ENCODE measurements around the gene NUP58. TPM values are rescaled to one million over a fixed set of nuclear protein-coding genes. Genes with fewer than 3 reads are reported as not detected.

Gene NUP58
- total and polyA plus RNA-seq, 2 experiments from 2014 or later = 27.6 to 91.8 TPM

DNA sequence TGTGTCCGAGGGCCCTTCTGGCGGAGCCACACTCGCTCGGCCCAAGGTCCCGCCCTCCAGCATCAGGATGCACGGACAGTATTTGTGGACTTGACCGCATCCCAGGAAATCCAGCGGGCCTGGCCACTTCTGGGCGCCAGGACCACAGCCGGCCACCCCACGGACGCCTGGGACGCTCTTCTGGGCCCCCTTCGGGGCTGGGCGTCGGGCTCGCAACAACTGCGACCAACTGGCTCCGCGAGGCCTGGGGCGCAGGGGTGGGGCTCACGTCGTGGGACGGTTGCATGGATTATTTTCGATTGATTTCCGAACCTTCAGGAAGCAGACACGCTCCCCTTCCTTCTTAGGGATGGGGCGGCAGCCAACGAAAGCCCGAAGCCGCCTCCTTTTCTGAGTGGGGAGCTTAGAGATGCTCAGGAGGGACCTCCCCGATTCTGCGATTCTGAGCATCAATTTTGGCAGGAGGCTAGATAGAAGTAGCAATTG lies 521 bp upstream of the NUP58 start:
- Mint-ChIP-seq H3K27me3 (ENCODE audit: insufficient read depth, low read depth, poor library complexity) (no peaks in the 10 kb centered on the region), H3K4me1 (peaks cover 9% of the 10 kb centered on the region; the same call in 2 of the 3 replicates)
- peak; percentile 48 for DNase-seq (ENCODE audit: low spot score)

DNA sequence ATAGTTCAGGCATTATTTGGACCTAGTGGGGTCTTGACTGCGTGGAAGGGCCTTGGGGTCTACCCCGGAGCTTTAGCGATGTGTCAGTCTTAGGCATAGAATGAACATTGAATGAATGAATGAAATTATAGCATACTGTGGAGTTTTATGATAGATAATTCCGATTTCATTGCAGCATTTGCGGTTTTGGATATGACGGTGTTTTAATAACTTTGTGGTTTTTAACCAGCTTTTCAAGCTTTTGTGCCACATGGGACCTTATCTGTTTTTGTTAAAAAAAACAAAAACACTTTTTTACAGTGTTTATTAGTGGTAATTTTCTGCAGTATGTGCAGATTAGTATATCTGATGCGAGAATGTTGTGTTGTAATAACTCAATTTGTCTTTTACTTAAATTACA lies 696 bp downstream of the NUP58 start:
- Histone ChIP-seq H3K9me2 (ENCODE audit: insufficient read depth) (no peaks in the 10 kb centered on the region), H3F3A (replicated peaks; ENCODE audit: low read depth) (no peaks in the 10 kb centered on the region), H3K27me3 (ENCODE audit: insufficient read depth) (peaks cover 3% of the 10 kb centered on the region; the same call in 1 of the 2 replicates), H2AFZ (peak overlapping the region; percentile 100; the same call in 1 of the 2 replicates), H3K36me3 (ENCODE audit: insufficient read depth) (0 out of 2 replicates have a peak, but pooled peaks cover 8% of the 10 kb centered on the region), H3K4me3 (peak overlapping the region; percentile 88), H4K20me1 (replicated peaks; ENCODE audit: insufficient read depth) (peaks cover 13% of the 10 kb centered on the region), H3K79me2 (replicated peaks; ENCODE audit: insufficient read depth) (peaks cover 55% of the 10 kb centered on the region), H3K4me2 (peak overlapping the region; percentile 79), H3K27ac (ENCODE audit: low read depth) (peak overlapping the region; percentile 34; the same call in 1 of the 2 replicates), H3K4me1 (ENCODE audit: insufficient read depth) (peaks cover 6% of the 10 kb centered on the region)
- Mint-ChIP-seq H3K4me3 (peak overlapping the region; percentile 95), H3K27me3 (ENCODE audit: insufficient read depth, low read depth, poor library complexity) (no peaks in the 10 kb centered on the region), H3K27ac (peak overlapping the region; percentile 67), H3K9me3 (peaks cover 5% of the 10 kb centered on the region; the same call in 1 of the 3 replicates), H3K4me1 (peaks cover 9% of the 10 kb centered on the region; the same call in 2 of the 3 replicates), H3K36me3 (ENCODE audit: low read depth) (peaks cover 25% of the 10 kb centered on the region)
- DNase-seq (ENCODE audit: low spot score) = no peak
- ATAC-seq = no peak
- TF ChIP-seq, protein P1, sequence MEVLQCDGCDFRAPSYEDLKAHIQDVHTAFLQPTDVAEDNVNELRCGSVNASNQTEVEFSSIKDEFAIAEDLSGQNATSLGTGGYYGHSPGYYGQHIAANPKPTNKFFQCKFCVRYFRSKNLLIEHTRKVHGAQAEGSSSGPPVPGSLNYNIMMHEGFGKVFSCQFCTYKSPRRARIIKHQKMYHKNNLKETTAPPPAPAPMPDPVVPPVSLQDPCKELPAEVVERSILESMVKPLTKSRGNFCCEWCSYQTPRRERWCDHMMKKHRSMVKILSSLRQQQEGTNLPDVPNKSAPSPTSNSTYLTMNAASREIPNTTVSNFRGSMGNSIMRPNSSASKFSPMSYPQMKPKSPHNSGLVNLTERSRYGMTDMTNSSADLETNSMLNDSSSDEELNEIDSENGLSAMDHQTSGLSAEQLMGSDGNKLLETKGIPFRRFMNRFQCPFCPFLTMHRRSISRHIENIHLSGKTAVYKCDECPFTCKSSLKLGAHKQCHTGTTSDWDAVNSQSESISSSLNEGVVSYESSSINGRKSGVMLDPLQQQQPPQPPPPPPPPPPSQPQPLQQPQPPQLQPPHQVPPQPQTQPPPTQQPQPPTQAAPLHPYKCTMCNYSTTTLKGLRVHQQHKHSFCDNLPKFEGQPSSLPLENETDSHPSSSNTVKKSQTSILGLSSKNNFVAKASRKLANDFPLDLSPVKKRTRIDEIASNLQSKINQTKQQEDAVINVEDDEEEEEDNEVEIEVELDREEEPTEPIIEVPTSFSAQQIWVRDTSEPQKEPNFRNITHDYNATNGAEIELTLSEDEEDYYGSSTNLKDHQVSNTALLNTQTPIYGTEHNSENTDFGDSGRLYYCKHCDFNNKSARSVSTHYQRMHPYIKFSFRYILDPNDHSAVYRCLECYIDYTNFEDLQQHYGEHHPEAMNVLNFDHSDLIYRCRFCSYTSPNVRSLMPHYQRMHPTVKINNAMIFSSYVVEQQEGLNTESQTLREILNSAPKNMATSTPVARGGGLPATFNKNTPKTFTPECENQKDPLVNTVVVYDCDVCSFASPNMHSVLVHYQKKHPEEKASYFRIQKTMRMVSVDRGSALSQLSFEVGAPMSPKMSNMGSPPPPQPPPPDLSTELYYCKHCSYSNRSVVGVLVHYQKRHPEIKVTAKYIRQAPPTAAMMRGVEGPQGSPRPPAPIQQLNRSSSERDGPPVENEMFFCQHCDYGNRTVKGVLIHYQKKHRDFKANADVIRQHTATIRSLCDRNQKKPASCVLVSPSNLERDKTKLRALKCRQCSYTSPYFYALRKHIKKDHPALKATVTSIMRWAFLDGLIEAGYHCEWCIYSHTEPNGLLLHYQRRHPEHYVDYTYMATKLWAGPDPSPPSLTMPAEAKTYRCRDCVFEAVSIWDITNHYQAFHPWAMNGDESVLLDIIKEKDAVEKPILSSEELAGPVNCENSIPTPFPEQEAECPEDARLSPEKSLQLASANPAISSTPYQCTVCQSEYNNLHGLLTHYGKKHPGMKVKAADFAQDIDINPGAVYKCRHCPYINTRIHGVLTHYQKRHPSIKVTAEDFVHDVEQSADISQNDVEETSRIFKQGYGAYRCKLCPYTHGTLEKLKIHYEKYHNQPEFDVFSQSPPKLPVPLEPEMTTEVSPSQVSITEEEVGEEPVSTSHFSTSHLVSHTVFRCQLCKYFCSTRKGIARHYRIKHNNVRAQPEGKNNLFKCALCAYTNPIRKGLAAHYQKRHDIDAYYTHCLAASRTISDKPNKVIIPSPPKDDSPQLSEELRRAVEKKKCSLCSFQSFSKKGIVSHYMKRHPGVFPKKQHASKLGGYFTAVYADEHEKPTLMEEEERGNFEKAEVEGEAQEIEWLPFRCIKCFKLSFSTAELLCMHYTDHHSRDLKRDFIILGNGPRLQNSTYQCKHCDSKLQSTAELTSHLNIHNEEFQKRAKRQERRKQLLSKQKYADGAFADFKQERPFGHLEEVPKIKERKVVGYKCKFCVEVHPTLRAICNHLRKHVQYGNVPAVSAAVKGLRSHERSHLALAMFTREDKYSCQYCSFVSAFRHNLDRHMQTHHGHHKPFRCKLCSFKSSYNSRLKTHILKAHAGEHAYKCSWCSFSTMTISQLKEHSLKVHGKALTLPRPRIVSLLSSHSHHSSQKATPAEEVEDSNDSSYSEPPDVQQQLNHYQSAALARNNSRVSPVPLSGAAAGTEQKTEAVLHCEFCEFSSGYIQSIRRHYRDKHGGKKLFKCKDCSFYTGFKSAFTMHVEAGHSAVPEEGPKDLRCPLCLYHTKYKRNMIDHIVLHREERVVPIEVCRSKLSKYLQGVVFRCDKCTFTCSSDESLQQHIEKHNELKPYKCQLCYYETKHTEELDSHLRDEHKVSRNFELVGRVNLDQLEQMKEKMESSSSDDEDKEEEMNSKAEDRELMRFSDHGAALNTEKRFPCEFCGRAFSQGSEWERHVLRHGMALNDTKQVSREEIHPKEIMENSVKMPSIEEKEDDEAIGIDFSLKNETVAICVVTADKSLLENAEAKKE (CRISPR knock-in tag; IDR thresholded peaks at IDR 0.05) = no peak
- TF ChIP-seq CREB1 (CRISPR knock-in tag; IDR thresholded peaks at IDR 0.05; ENCODE audit: low read depth) = no peak
- TF ChIP-seq, protein P2, sequence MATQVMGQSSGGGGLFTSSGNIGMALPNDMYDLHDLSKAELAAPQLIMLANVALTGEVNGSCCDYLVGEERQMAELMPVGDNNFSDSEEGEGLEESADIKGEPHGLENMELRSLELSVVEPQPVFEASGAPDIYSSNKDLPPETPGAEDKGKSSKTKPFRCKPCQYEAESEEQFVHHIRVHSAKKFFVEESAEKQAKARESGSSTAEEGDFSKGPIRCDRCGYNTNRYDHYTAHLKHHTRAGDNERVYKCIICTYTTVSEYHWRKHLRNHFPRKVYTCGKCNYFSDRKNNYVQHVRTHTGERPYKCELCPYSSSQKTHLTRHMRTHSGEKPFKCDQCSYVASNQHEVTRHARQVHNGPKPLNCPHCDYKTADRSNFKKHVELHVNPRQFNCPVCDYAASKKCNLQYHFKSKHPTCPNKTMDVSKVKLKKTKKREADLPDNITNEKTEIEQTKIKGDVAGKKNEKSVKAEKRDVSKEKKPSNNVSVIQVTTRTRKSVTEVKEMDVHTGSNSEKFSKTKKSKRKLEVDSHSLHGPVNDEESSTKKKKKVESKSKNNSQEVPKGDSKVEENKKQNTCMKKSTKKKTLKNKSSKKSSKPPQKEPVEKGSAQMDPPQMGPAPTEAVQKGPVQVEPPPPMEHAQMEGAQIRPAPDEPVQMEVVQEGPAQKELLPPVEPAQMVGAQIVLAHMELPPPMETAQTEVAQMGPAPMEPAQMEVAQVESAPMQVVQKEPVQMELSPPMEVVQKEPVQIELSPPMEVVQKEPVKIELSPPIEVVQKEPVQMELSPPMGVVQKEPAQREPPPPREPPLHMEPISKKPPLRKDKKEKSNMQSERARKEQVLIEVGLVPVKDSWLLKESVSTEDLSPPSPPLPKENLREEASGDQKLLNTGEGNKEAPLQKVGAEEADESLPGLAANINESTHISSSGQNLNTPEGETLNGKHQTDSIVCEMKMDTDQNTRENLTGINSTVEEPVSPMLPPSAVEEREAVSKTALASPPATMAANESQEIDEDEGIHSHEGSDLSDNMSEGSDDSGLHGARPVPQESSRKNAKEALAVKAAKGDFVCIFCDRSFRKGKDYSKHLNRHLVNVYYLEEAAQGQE (IDR thresholded peaks at IDR 0.05; ENCODE audit: unreplicated experiment) = no peak
- no peak for TF ChIP-seq STAT1 (IDR thresholded peaks at IDR 0.05; ENCODE audit: unreplicated experiment)
- TF ChIP-seq ZNF114 (CRISPR knock-in tag; IDR thresholded peaks at IDR 0.05) = no peak
- TF ChIP-seq EZH2 (IDR thresholded peaks at IDR 0.05; ENCODE audit: low read depth, unreplicated experiment) = no peak
- no peak for TF ChIP-seq NANOG (IDR thresholded peaks at IDR 0.05; ENCODE audit: borderline replicate concordance)

More for the DNA sequence above, 521 bp upstream of the NUP58 start:
- H4K20me1 ChIP-seq (replicated peaks; ENCODE audit: insufficient read depth) = peaks cover 12% of the 10 kb centered on the region
- peak overlapping the region; percentile 79 for H3K4me2 ChIP-seq
- H3F3A ChIP-seq (replicated peaks; ENCODE audit: low read depth) = no peaks in the 10 kb centered on the region
- peak overlapping the region; percentile 88 for H3K4me3 ChIP-seq
- no peaks in the 10 kb centered on the region for H3K9me2 ChIP-seq (ENCODE audit: insufficient read depth)
- H3K4me1 ChIP-seq (ENCODE audit: insufficient read depth) = peaks cover 6% of the 10 kb centered on the region
- H3K4me3 Mint-ChIP-seq = peak overlapping the region; percentile 95
- peak overlapping the region; percentile 100 for H2AFZ ChIP-seq
- H3K79me2 ChIP-seq (replicated peaks; ENCODE audit: insufficient read depth) = peaks cover 43% of the 10 kb centered on the region
- H3K27ac Mint-ChIP-seq = no peak overlapping the region
- 0 out of 2 replicates have a peak, but pooled peaks cover 8% of the 10 kb centered on the region for H3K36me3 ChIP-seq (ENCODE audit: insufficient read depth)
- H3K27ac ChIP-seq (ENCODE audit: low read depth) = peak overlapping the region; percentile 70
- H3K9me3 Mint-ChIP-seq = peaks cover 5% of the 10 kb centered on the region; the same call in 1 of the 3 replicates
- H3K27me3 ChIP-seq (ENCODE audit: insufficient read depth) = peaks cover 7% of the 10 kb centered on the region; the same call in 1 of the 2 replicates
- ATAC-seq = peak; percentile 36
- no peak for TF ChIP-seq NANOG (IDR thresholded peaks at IDR 0.05; ENCODE audit: borderline replicate concordance)
- TF ChIP-seq, protein P3, sequence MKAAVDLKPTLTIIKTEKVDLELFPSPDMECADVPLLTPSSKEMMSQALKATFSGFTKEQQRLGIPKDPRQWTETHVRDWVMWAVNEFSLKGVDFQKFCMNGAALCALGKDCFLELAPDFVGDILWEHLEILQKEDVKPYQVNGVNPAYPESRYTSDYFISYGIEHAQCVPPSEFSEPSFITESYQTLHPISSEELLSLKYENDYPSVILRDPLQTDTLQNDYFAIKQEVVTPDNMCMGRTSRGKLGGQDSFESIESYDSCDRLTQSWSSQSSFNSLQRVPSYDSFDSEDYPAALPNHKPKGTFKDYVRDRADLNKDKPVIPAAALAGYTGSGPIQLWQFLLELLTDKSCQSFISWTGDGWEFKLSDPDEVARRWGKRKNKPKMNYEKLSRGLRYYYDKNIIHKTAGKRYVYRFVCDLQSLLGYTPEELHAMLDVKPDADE (IDR thresholded peaks at IDR 0.05) = no peak
- TF ChIP-seq CREB1 (CRISPR knock-in tag; IDR thresholded peaks at IDR 0.05; ENCODE audit: low read depth) = no peak
- no peak for TF ChIP-seq EZH2phosphoT487 (IDR thresholded peaks at IDR 0.05; ENCODE audit: unreplicated experiment)
- TF ChIP-seq JUNB (IDR thresholded peaks at IDR 0.05; ENCODE audit: unreplicated experiment) = no peak
- no peak for TF ChIP-seq POLR2AphosphoS5 (IDR thresholded peaks at IDR 0.05; ENCODE audit: low read depth)
- H3K36me3 Mint-ChIP-seq (ENCODE audit: low read depth) = peaks cover 25% of the 10 kb centered on the region

All from GM23338 (cell line).